Endodermal cell (in vitro differentiated cells): ENCODE results near the gene HYLS1. TPM values are rescaled to one million over a fixed set of nuclear protein-coding genes. Genes with fewer than 3 reads are reported as not detected.

ENCODE experiments used
- DNase-seq: peaks from one replicate; pipeline ENCODE4 v3.0.0-alpha.2; 2017
- H3K27ac ChIP-seq: 2 replicates; pipeline ENCODE4 v1.5.1; 2013; ENCODE audit warnings: mild to moderate bottlenecking, low read depth, low read length, moderate library complexity
- H3K27me3 ChIP-seq: 2 replicates; pipeline ENCODE4 v1.6.1; 2013; ENCODE audit warnings: mild to moderate bottlenecking, low read length, moderate library complexity; ENCODE audit not compliant: insufficient read depth, control insufficient read depth, poor library complexity, severe bottlenecking
- H3K36me3 ChIP-seq: 2 replicates; pipeline ENCODE4 v1.7.0; 2013; ENCODE audit warnings: mild to moderate bottlenecking, low read length, moderate library complexity; ENCODE audit not compliant: control insufficient read depth, insufficient read depth
- H3K4me1 ChIP-seq: one replicate; pipeline ENCODE4 v1.7.0; 2013; ENCODE audit warnings: low read length; ENCODE audit not compliant: control insufficient read depth, insufficient read depth
- H3K4me3 ChIP-seq: 2 replicates; pipeline ENCODE4 v1.5.1; 2013; ENCODE audit warnings: mild to moderate bottlenecking, low read length, moderate library complexity
- H3K9ac ChIP-seq: 2 replicates; pipeline ENCODE4 v1.6.1; 2013; ENCODE audit warnings: mild to moderate bottlenecking, low read length, moderate library complexity; ENCODE audit not compliant: poor library complexity, severe bottlenecking; ENCODE audit errors: extremely low read depth
- H3K9me3 ChIP-seq: 2 replicates; pipeline ENCODE4 v1.6.1; 2013; ENCODE audit warnings: mild to moderate bottlenecking, low read length, moderate library complexity; ENCODE audit not compliant: control insufficient read depth
- H3K27ac Mint-ChIP-seq: 2 replicates; pipeline ENCODE4 v1.8.0; 2020; ENCODE audit warnings: mixed read lengths
- H3K27me3 Mint-ChIP-seq: 2 replicates; pipeline ENCODE4 v1.8.0; 2021; ENCODE audit warnings: mild to moderate bottlenecking, mixed read lengths; ENCODE audit not compliant: insufficient read depth
- H3K36me3 Mint-ChIP-seq: 2 replicates; pipeline ENCODE4 v1.8.0; 2020; ENCODE audit warnings: low read depth, mixed read lengths
- H3K4me1 Mint-ChIP-seq: 2 replicates; pipeline ENCODE4 v1.8.0; 2020; ENCODE audit warnings: mixed read lengths
- H3K4me3 Mint-ChIP-seq: 2 replicates; pipeline ENCODE4 v1.8.0; 2020; ENCODE audit warnings: mild to moderate bottlenecking, moderate library complexity, mixed read lengths
- H3K9me3 Mint-ChIP-seq: 2 replicates; pipeline ENCODE4 v1.8.0; 2020; ENCODE audit warnings: mild to moderate bottlenecking, mixed read lengths
- WGBS, 2 experiments: methylation state at CpG; one replicate each; pipeline versions ENCODE4 v1.1.5 to v1.1.7; 2013; ENCODE audit warnings: missing lambda C conversion rate in 2 of 2, mixed read lengths in 1 of 2; ENCODE audit not compliant: insufficient coverage in 1 of 2, insufficient read length in 1 of 2; 5-methylcytosine and 5-hydroxymethylcytosine counted together
- total RNA-seq, 2 donors: library from RNA; stranded (reverse); fragmentation: NEBNext Ultra II Directional in 1 of 2; extraction: Animal tissue kit (Norgen Biotek cat#: 25700) in 1 of 2; gene quantifications; 2 replicates in 1 of 2; 3 replicates in 1 of 2; pipeline ENCODE4 v1.2.1, GENCODE V29; 2021
- TF ChIP-seq, protein P1 (sequence below): fragments of 200-600 bp; sonication (generic); conservative IDR thresholded peaks from 2 replicates; pipeline ENCODE4 v1.5.0; 2021; ENCODE audit warnings: antibody characterized with exemption, mild to moderate bottlenecking

Gene HYLS1
- total RNA-seq, 2 donors from 2014 or later = 6.6 to 7.7 TPM

DNA sequence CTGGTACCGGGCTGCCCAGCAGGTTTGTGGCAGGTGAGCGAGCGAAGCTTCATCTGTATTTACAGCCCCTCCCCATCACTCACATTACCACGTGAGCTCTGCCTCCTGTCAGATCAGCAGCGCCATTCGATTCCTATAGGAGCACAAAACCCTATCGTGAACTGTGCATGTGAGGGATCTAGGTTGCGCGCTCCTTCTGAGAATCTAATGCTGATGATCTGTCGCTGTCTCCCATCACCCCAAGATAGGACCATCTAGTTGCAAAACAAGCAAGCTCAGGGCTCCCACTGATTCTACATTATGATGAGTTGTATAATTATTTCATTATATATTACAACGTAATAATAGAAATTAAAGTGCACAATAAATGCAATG is 42.6 kb downstream of the HYLS1 start:
- H3K36me3 ChIP-seq = no peaks in the 10 kb centered on the region
- 91% methylated on average over 7 to 11 of the region's 11 CpGs for WGBS, 2 experiments
- Mint-ChIP-seq H3K36me3 (no peaks in the 10 kb centered on the region), H3K27me3 (peaks cover 7% of the 10 kb centered on the region), H3K27ac (no peak overlapping the region), H3K4me1 (peaks cover 16% of the 10 kb centered on the region), H3K9me3 (no peaks in the 10 kb centered on the region), H3K4me3 (no peak overlapping the region)
- H3K9ac ChIP-seq = no peak overlapping the region
- TF ChIP-seq, protein P1, sequence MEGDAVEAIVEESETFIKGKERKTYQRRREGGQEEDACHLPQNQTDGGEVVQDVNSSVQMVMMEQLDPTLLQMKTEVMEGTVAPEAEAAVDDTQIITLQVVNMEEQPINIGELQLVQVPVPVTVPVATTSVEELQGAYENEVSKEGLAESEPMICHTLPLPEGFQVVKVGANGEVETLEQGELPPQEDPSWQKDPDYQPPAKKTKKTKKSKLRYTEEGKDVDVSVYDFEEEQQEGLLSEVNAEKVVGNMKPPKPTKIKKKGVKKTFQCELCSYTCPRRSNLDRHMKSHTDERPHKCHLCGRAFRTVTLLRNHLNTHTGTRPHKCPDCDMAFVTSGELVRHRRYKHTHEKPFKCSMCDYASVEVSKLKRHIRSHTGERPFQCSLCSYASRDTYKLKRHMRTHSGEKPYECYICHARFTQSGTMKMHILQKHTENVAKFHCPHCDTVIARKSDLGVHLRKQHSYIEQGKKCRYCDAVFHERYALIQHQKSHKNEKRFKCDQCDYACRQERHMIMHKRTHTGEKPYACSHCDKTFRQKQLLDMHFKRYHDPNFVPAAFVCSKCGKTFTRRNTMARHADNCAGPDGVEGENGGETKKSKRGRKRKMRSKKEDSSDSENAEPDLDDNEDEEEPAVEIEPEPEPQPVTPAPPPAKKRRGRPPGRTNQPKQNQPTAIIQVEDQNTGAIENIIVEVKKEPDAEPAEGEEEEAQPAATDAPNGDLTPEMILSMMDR = no peak
- no peak overlapping the region for H3K27ac ChIP-seq
- DNase-seq = no peak
- peaks cover 2% of the 10 kb centered on the region for H3K4me1 ChIP-seq
- H3K27me3 ChIP-seq = peaks cover 18% of the 10 kb centered on the region
- H3K4me3 ChIP-seq = no peak overlapping the region
- H3K9me3 ChIP-seq = no peaks in the 10 kb centered on the region

DNA sequence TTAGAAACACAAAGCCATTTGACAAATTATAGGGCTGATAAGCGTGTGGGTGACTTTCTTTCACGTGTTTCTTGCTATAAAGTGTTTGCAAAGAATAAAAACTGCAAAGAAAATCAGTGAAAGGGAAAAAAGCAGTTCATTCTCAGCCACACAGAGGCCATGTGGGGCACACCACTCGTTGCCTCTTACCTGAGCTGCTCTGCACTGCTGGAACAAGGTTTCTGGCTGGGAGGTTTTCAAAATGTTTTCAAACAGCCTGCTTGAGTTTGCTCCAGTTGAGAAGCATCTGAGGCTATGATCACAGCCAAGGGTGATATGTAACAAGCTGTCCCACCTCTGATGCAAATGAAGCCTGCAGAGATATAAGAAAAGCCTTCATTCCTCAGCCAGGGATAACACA is 43.6 kb downstream of the HYLS1 start:
- Histone ChIP-seq H3K27ac (no peak overlapping the region), H3K27me3 (peaks cover 18% of the 10 kb centered on the region), H3K9me3 (no peaks in the 10 kb centered on the region), H3K9ac (no peak overlapping the region), H3K36me3 (no peaks in the 10 kb centered on the region), H3K4me1 (no peaks in the 10 kb centered on the region), H3K4me3 (no peak overlapping the region)
- H3K27me3 Mint-ChIP-seq = peaks cover 7% of the 10 kb centered on the region
- TF ChIP-seq, protein P1 = no peak
- no peak overlapping the region for H3K4me3 Mint-ChIP-seq
- H3K27ac Mint-ChIP-seq = no peak overlapping the region
- H3K36me3 Mint-ChIP-seq = no peaks in the 10 kb centered on the region
- H3K4me1 Mint-ChIP-seq = peaks cover 13% of the 10 kb centered on the region
- H3K9me3 Mint-ChIP-seq = no peaks in the 10 kb centered on the region
- no peak for DNase-seq
- 79 to 80% methylated on average over 3 of the region's 3 CpGs for WGBS, 2 experiments

DNA sequence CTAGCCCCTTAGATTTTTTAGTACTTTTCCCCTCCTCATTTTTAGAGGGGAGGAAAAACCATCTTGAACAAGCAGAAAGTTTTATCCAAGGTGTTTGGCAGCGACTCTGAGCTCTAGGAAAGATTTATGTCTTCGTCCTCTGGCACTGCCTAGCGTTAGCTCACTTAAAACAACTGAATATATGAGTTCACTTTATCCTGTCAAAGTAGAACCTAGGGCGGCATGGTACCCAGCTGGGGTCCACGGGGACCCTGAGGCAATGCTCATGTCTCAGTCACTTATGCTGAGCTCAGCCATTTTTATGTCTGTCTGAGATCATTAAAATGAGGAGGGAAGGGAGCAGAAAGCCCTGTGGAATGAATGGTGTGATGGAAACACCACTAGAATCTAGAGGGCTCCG is 44.2 kb downstream of the HYLS1 start:
- Histone ChIP-seq H3K27ac (no peak overlapping the region), H3K4me3 (no peak overlapping the region), H3K9ac (no peak overlapping the region), H3K9me3 (no peaks in the 10 kb centered on the region), H3K4me1 (no peaks in the 10 kb centered on the region), H3K27me3 (peaks cover 18% of the 10 kb centered on the region), H3K36me3 (no peaks in the 10 kb centered on the region)
- Mint-ChIP-seq H3K27ac (no peak overlapping the region), H3K27me3 (peaks cover 7% of the 10 kb centered on the region), H3K9me3 (no peaks in the 10 kb centered on the region), H3K4me3 (no peak overlapping the region), H3K36me3 (no peaks in the 10 kb centered on the region), H3K4me1 (peaks cover 13% of the 10 kb centered on the region)
- 91 to 93% methylated on average over 3 to 6 of the region's 6 CpGs for WGBS, 2 experiments
- TF ChIP-seq, protein P1 = no peak
- DNase-seq = no peak
